Stimulated activated CD4-positive, alpha-beta T cell treated with anti-CD3 and anti-CD28 coated beads, Interleukin-2, amount 100 ng/mL, for 24 hours (primary cell): Measurements from ENCODE around the gene TXNDC5.

Experiments used
- DNase-seq, 2 donors: peaks; one replicate each; pipeline ENCODE4 v3.0.0-alpha.2; 2020

Gene TXNDC5

DNA sequence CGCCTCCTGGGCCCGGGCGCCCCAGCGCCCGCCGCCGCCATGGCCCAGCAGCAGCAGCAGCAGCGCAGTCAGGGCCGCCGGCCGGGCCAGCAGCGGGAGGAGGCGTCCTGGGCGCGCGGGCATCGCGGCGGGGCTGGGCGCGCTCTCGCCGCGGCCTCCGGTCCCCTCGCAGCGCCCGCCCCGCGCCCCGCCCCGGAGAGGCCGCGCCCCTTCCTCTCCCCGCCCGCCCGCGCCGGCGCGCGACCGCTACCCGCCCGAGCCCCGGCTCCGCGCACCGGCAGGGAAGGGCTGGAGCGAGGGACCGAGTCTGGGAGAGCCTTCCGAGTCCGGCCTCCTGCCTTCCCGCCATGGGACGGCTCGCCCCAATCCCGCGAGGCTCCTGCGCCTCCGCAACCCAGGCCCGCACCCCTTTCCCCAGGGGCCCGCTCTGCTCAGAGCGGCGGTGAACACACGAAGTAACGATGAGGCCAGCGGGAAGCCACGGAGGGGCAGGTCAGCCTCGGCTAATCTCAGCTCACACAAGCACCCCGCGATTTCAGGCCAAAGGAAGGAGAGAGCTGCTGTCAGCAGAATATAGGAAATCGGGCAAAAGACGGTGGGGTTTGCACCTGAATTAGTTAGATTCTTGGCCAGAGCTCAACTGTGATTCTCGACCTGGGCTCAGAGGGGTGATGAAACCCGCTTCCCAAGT is at the start of gene TXNDC5:
TXNDC5 (minus strand) TSS at position 135 of the 691 bp plus-strand sequence; CDS start at position 123, 12 bp downstream.
- peak; percentile 78 to 86 for DNase-seq

- DNase-seq = no peak
Measured at GRCh38 chr6:7960141-7960540, 49.6 kb upstream of the TXNDC5 start.

DNA sequence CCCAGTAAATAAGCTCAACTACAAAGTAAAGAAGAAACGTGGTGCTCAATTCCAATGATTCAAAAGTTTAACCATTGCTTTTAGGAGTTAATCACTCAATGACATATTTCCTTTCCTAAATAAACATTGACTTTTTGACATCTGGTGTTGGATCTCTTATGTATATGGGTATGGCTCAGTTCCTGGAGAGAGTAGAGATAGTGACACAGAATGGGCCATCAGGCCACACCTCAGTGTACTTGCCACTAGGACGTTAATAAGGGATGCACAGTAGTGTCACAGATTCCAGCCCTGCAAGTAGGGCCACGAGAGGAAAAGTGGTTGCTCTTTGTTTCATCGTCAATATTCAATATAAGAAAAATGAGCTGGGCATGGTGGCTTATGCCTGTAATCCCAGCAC is 48.9 kb upstream of the TXNDC5 start:
- DNase-seq = no peak

DNA sequence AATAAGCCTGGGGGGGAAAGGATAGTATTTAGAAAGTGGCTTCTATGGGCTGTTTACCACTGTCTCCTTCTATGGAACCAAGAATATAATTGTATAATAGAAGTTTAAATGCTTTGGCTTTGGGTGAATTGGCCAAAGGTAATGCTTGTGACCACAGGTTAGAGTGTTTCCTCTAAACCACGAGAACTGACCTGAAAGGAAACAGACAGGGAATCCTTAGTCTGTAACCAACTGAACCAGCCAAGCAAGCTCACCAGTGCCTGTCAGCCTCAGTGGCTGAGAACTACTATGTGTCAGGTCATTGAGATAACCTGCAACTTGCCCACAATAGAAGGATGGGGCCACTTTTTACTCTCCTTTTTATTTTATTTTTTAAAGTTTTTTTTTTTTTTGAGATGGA is 47.9 kb upstream of the TXNDC5 start:
- DNase-seq = no peak

- no peak for DNase-seq
Measured at GRCh38 chr6:7956257-7956656, 45.7 kb upstream of the TXNDC5 start.

DNA sequence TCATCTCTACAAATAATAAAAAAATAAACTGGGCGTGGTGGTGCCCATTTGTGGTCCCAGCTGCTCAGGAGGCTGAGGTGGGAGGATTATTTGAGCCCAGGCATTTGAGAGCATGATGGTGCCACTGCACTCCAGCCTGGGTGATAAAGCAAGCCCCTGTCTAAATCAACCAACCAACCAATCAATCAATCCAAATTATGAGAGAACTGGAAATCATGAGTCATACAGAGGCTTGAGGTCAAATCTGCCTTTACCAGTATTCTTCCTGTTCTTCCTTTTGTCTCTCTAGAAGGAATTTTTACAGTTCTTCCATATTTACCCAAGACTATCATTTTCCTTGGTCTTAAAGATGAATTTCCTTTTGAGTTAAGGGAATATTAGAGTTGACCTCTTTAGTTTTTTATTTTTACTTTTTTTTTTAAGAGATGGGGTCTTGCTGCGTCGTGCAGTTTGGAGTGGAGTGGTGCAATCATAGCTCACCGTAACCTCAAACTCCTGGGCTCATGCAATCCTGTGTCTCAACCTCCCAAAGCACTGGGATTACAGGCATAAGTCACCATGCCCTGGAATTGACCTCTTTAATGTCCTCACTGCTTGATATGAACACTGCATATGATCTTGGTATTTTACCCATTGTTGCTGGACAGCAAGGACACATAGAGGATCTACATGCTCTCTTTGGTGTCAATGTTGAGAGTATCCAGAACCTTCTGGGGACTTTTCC is 44.1 kb upstream of the TXNDC5 start:
- no peak for DNase-seq

- no peak for DNase-seq
Measured at GRCh38 chr6:7953753-7954152, 43.2 kb upstream of the TXNDC5 start.

- no peak for DNase-seq
Measured at GRCh38 chr6:7939864-7940228, 29.3 kb upstream of the TXNDC5 start.

DNA sequence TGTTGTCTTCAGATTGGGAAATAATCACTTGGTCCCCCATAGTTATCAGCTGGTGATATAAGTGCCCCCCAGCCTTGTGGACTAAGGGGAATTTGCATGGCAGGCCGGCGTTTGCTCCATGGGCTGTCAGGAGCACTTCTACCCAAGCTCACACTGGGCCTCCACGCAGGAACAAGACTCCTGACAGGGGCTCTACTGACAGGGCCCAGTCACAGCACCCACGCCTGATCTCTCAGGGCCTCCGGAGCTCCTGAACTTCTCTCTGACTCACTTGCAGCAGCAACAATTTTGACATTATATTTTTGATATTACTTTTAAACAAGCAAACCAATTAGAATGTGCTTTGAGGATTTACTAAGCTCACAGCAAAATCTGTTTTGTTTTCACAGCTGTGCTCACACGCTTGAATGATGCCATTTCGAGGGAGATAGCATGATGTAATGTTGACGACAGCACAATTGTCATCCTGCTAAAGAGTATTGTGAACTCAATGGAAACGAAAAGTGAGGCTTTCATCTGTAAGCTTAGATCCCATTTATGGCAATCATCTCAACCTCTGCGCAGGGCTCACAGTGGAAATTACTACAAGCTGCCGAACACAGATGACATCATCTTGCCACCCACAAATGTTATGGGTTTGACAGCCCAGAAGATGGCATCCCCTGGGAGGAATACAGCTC is 28.7 kb upstream of the TXNDC5 start:
- DNase-seq = no peak

DNA sequence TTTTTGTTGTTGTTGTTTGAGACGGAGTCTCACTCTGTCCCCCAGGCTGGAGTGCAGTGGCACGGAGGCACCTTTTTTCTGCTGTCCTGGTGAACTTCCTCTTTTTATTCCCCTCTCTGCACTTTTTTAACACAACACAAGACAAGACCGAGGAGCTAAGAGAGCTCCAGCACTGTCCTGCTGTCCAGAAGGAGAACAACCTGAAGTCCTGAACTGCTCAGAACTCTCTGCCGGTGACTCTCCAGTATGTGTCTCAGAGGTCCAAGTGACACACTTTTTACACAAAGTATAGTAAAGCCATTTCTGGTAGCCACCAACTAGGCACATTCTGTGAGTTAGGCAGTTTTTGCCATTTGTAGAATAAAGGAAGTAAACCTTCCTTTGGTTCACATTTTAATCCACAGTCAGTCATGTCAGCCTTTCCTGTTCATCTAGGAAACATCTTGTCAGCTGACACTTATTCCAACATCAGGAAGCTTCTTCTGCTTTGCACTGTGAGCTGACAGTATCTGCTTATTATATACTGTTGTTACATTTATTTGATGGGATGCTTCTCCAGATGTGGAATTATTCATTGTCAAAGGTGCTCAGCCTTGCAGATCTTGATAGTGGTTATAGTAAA is 28.1 kb upstream of the TXNDC5 start:
- no peak for DNase-seq

DNA sequence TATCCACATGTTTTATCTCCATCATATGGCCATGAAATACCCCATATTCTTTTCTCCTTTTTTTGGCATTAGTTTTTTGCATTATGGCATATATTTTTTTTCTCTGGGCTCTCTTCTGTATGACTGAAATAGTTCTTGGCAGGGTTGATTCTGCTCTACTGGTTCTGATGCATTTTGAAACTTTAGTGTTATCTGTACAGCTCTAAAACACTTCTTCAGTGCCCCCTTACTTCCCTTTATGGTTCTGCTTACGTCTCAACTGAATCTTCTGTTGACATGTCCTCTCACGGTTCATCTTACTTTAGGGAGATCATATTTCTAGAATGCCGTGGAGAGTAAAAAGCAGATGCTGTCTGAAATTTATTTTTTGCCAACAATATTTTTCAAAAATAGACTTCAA is 23.2 kb upstream of the TXNDC5 start:
- DNase-seq = no peak

- no peak for DNase-seq
Measured at GRCh38 chr6:7932625-7933024, 22.0 kb upstream of the TXNDC5 start.

DNA sequence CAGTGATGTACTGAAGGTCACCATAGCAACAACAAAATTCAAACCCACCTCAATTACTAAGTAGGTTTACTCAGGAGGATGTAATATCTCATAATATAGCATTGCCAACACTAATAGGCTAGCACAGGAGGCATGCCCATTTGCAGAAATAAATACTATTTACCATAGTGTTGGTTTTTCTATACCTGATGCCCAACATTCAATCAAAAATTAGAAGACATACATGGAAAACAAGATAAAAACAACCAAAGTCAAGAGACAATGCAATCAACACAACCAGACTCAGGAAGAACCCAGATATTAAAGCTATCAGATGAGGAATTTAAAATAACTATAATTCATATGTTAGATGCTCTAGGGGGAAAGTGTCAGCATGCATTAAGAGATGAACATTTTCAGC is 14.3 kb upstream of the TXNDC5 start:
- no peak for DNase-seq

DNA sequence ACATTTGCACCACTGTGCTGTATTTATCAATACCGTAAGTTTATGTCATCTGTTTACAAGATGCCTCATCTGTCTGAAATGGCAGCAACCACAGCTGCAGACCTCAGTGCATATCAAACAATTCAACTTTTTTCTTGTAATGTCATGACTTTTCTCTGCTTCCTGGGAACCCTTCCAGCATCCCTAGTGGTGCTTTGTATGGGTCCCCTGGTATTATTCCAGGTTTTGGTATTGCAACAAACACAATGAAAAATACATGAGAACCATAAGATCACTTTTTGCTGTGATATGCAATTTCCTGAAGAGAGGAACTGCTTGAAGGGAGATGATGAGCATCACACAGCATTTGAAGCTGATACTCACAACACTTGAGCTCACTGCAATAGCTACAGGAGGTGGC is 12.0 kb upstream of the TXNDC5 start:
- DNase-seq = no peak

GRCh38 chr6:7921632-7922092 is 11.1 kb upstream of the TXNDC5 start:
- no peak for DNase-seq

GRCh38 chr6:7921046-7921445 is 10.5 kb upstream of the TXNDC5 start:
- no peak for DNase-seq

DNA sequence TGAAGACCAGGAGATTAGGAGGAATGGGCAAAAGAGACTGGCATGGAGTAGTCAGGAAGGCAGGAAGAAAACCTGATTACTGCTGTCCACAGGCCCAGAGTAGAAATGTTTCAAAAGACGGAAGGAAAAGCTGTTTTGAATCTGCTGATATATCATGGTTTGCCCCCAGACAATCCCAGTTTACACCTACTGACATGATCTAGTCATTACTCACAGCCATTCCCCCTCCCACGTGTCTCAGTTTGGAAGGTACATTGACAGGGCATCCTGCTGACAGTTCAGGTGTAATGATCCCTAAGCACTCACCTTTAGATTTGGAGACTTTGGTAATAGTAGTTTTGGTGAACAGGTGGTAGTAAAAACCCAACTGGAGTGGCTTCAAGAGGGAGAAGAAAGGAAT is 9.8 kb upstream of the TXNDC5 start:
- no peak for DNase-seq

GRCh38 chr6:7919871-7920270 is 9.3 kb upstream of the TXNDC5 start:
- peak; percentile 51 to 62 for DNase-seq

GRCh38 chr6:7918403-7918802 is 7.8 kb upstream of the TXNDC5 start:
- DNase-seq = no peak

- no peak for DNase-seq
Measured at GRCh38 chr6:7917729-7918128, 7.1 kb upstream of the TXNDC5 start.

DNA sequence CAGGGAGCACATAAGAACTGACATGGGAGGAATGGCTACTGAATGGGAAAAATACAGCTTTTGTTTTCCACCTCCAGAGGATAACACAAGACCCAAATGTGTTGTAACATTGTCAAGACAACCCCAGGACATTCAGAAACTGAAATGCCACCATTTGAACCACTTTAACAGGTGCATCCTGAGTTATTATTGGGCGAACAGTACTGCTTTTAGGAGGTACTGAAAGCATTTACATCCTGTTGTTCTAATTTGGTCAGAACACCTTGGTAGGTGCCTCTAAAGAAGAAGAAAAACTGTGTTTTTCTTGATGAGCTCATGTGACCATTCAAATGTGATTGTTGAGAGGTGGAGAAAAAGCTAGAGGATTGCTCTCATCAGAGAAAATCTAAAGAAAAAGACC is 6.4 kb upstream of the TXNDC5 start:
- DNase-seq = no peak

GRCh38 chr6:7914991-7915789 is 4.6 kb upstream of the TXNDC5 start:
- no peak for DNase-seq

DNA sequence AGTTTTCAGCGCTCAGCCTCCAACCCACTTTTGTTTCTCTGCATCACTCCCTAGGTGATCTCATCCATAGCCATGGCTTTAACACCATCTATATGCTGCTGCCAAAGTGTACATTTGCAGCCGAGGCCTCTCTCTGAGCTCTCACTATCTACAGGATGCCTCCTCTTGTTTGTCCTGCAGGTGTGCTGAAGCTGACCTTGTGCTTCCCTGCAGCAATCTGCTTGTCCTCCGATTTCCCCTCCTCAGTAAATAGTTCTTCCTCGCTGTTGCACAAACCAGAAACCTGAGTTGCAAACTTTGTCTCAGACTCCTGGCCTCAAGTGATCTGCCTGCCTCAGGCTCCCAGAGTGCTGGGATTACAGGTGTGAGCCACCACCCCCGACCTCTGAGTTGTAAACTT is 3.7 kb upstream of the TXNDC5 start:
- DNase-seq = no peak
